ENCODE measurements around the gene CUEDC1.

The CUEDC1 gene

GRCh38 chr17:57819867-57820266 lies 135.3 kb downstream of the CUEDC1 start:
- no peak for FAIRE-seq
- no peak for TF ChIP-seq POLR2AphosphoS5 (IDR thresholded peaks at IDR 0.05; ENCODE audit: low read depth, low read length)
- no peak for TF ChIP-seq POLR2A (IDR thresholded peaks at IDR 0.05; ENCODE audit: low read depth, low read length)
- TF ChIP-seq TAF1 (IDR thresholded peaks at IDR 0.05; ENCODE audit: borderline replicate concordance, low read depth, low read length) = no peak
- DNase-seq (ENCODE audit: insufficient read length) = no peak

- TF ChIP-seq POLR2AphosphoS5 (IDR thresholded peaks at IDR 0.05; ENCODE audit: low read depth, low read length) (no peak), TAF1 (IDR thresholded peaks at IDR 0.05; ENCODE audit: borderline replicate concordance, low read depth, low read length) (no peak), POLR2A (IDR thresholded peaks at IDR 0.05; ENCODE audit: low read depth, low read length) (no peak)
- DNase-seq (ENCODE audit: insufficient read length) = no peak
- FAIRE-seq = no peak
Measured at GRCh38 chr17:57819285-57819684, 135.9 kb downstream of the CUEDC1 start.

GRCh38 chr17:57818066-57818465 lies 137.1 kb downstream of the CUEDC1 start:
- TF ChIP-seq POLR2AphosphoS5 (IDR thresholded peaks at IDR 0.05; ENCODE audit: low read depth, low read length) (no peak), TAF1 (IDR thresholded peaks at IDR 0.05; ENCODE audit: borderline replicate concordance, low read depth, low read length) (no peak), POLR2A (IDR thresholded peaks at IDR 0.05; ENCODE audit: low read depth, low read length) (no peak)
- FAIRE-seq (no peak), DNase-seq (ENCODE audit: insufficient read length) (no peak)

DNA sequence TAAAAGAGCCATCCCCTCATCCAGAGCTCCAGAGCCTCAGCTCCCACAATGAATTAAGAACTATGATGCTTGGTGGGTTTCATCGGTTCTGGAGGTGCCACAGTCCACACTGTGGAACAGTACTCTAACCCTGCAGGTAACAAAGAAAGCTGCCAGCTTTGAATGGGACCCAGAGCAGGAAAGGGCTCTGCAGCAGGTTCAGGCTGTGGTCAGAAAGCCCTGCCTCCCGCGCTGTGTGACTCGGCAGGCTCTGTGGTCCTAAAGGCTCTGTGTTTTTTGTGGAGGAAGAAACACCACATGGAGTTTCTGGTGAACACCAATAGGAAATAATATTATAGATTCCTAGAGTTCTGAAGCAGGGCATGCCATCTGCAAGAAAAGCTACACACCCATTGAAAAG lies 137.9 kb downstream of the CUEDC1 start:
- FAIRE-seq = no peak
- TF ChIP-seq POLR2AphosphoS5 (IDR thresholded peaks at IDR 0.05; ENCODE audit: low read depth, low read length) = no peak
- TF ChIP-seq POLR2A (IDR thresholded peaks at IDR 0.05; ENCODE audit: low read depth, low read length) = no peak
- TF ChIP-seq TAF1 (IDR thresholded peaks at IDR 0.05; ENCODE audit: borderline replicate concordance, low read depth, low read length) = no peak
- DNase-seq (ENCODE audit: insufficient read length) = no peak

- FAIRE-seq (no peak), DNase-seq (ENCODE audit: insufficient read length) (no peak)
- TF ChIP-seq POLR2AphosphoS5 (IDR thresholded peaks at IDR 0.05; ENCODE audit: low read depth, low read length) (no peak), TAF1 (IDR thresholded peaks at IDR 0.05; ENCODE audit: borderline replicate concordance, low read depth, low read length) (no peak), POLR2A (IDR thresholded peaks at IDR 0.05; ENCODE audit: low read depth, low read length) (no peak)
Measured at GRCh38 chr17:57814421-57814820, 140.8 kb downstream of the CUEDC1 start.

DNA sequence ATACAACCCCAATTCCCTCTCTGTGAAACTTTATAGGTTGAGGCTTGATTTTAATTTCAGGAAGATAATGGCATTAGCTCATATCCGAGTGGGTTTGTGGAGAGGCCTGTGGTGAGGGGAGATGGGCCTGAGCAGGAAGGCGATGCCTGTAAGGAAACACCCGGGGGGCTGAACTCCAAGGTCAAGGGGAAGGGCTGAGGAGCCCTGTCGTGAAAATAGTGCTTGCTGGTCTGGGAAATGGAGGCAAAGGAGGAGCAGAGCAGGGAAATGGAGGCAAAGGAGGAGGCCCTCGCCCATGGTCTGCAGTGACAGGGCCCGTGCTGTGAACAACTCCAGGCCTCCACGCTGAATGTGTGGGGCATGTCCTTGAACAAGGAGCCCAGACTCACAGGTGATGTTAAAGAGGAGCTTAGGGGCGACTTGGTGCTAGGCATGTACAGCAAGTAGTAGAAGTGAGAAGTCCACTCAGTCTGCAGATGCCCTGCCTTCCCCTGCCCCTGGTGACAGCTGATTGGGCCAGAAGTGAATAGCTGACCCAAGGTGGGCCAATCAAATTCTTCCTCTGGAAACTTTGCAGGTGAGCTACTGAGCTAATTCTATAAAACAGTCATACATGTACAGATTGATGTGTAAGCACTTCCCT lies 143.5 kb downstream of the CUEDC1 start:
- DNase-seq (ENCODE audit: insufficient read length) (no peak), FAIRE-seq (no peak)
- TF ChIP-seq TAF1 (IDR thresholded peaks at IDR 0.05; ENCODE audit: borderline replicate concordance, low read depth, low read length) (no peak), POLR2AphosphoS5 (IDR thresholded peaks at IDR 0.05; ENCODE audit: low read depth, low read length) (no peak), POLR2A (IDR thresholded peaks at IDR 0.05; ENCODE audit: low read depth, low read length) (no peak)

Data from GM12892 (cell line).